Parathyroid adenoma (tissue), 2 donors: ENCODE data around the gene DHX30.

ENCODE experiments used
- H2AFZ ChIP-seq: fragments of 300-600 bp; sonication (generic); one replicate; pipeline ENCODE4 v1.7.0; 2017; ENCODE audit warnings: antibody characterized with exemption, mild to moderate bottlenecking
- H3K27ac ChIP-seq: fragments of 300-600 bp; sonication (generic); one replicate; pipeline ENCODE4 v1.7.0; 2017
- H3K27me3 ChIP-seq: fragments of 300-600 bp; sonication (generic); one replicate; pipeline ENCODE4 v1.7.0; 2017; ENCODE audit warnings: low read length; ENCODE audit not compliant: control insufficient read depth, insufficient read depth
- H3K36me3 ChIP-seq: fragments of 300-600 bp; sonication (generic); one replicate; pipeline ENCODE4 v1.7.0; 2017; ENCODE audit warnings: low read length; ENCODE audit not compliant: control insufficient read depth, insufficient read depth
- H3K4me1 ChIP-seq: fragments of 300-600 bp; sonication (generic); one replicate; pipeline ENCODE4 v1.7.0; 2017; ENCODE audit warnings: control low read depth
- H3K4me2 ChIP-seq: fragments of 300-600 bp; sonication (generic); one replicate; pipeline ENCODE4 v1.7.0; 2017; ENCODE audit warnings: low read length
- H3K4me3 ChIP-seq: fragments of 300-600 bp; sonication (generic); one replicate; pipeline ENCODE4 v1.7.0; 2017; ENCODE audit warnings: low read depth, low read length
- H3K79me2 ChIP-seq: fragments of 300-600 bp; sonication (generic); one replicate; pipeline ENCODE4 v1.7.0; 2017; ENCODE audit warnings: control low read depth
- H3K9ac ChIP-seq: fragments of 300-600 bp; sonication (generic); one replicate; pipeline ENCODE4 v1.7.0; 2017; ENCODE audit warnings: mild to moderate bottlenecking
- H3K9me3 ChIP-seq: fragments of 300-600 bp; sonication (generic); one replicate; pipeline ENCODE4 v1.7.0; 2017; ENCODE audit warnings: low read length; ENCODE audit not compliant: control insufficient read depth
- CTCF ChIP-seq: fragments of 300-600 bp; sonication (generic); IDR thresholded peaks from one replicate; pipeline ENCODE4 v1.7.0; 2017; ENCODE audit warnings: antibody characterized with exemption, mild to moderate bottlenecking
- donor health status: primary hyperparathyroidism.

The DHX30 gene

GRCh38 chr3:47791193-47791855, 11.6 kb upstream of the DHX30 start:
- H3K4me2 ChIP-seq, result no peak overlapping the region
- H3K4me1 ChIP-seq, result no peaks in the 10 kb centered on the region
- H3K79me2 ChIP-seq, result no peaks in the 10 kb centered on the region
- H3K27ac ChIP-seq, result no peak overlapping the region
- no peak overlapping the region for H3K4me3 ChIP-seq
- H3K9ac ChIP-seq, result no peak overlapping the region
- no peak overlapping the region for H2AFZ ChIP-seq
- H3K36me3 ChIP-seq, result no peaks in the 10 kb centered on the region
- H3K9me3 ChIP-seq, result no peaks in the 10 kb centered on the region
- no peaks in the 10 kb centered on the region for H3K27me3 ChIP-seq
- no peak for TF ChIP-seq CTCF

GRCh38 chr3:47792699-47793098, 10.2 kb upstream of the DHX30 start:
- no peak overlapping the region for H2AFZ ChIP-seq
- no peak for TF ChIP-seq CTCF
- no peaks in the 10 kb centered on the region for H3K9me3 ChIP-seq
- H3K4me1 ChIP-seq, result no peaks in the 10 kb centered on the region
- H3K27me3 ChIP-seq, result no peaks in the 10 kb centered on the region
- H3K9ac ChIP-seq, result no peak overlapping the region
- no peak overlapping the region for H3K27ac ChIP-seq
- H3K79me2 ChIP-seq, result no peaks in the 10 kb centered on the region
- H3K36me3 ChIP-seq, result no peaks in the 10 kb centered on the region
- no peak overlapping the region for H3K4me2 ChIP-seq
- H3K4me3 ChIP-seq, result no peak overlapping the region

GRCh38 chr3:47794544-47794943, 8.4 kb upstream of the DHX30 start:
- no peak for TF ChIP-seq CTCF
- Histone ChIP-seq H3K9ac (no peak overlapping the region), H3K27ac (no peak overlapping the region), H3K4me2 (no peak overlapping the region), H3K9me3 (no peaks in the 10 kb centered on the region), H3K27me3 (no peaks in the 10 kb centered on the region), H3K36me3 (no peaks in the 10 kb centered on the region), H3K4me3 (no peak overlapping the region), H2AFZ (no peak overlapping the region), H3K4me1 (no peaks in the 10 kb centered on the region), H3K79me2 (no peaks in the 10 kb centered on the region)

- peaks cover 4% of the 10 kb centered on the region for H3K4me1 ChIP-seq
- TF ChIP-seq CTCF, result no peak
- H3K4me3 ChIP-seq, result no peak overlapping the region
- H2AFZ ChIP-seq, result no peak overlapping the region
- peaks cover 12% of the 10 kb centered on the region for H3K79me2 ChIP-seq
- no peak overlapping the region for H3K4me2 ChIP-seq
- H3K9me3 ChIP-seq, result no peaks in the 10 kb centered on the region
- H3K27ac ChIP-seq, result no peak overlapping the region
- H3K36me3 ChIP-seq, result no peaks in the 10 kb centered on the region
- no peak overlapping the region for H3K9ac ChIP-seq
- no peaks in the 10 kb centered on the region for H3K27me3 ChIP-seq
These were observed 3.2 kb upstream of the DHX30 start for GRCh38 chr3:47799733-47800132.

- H3K4me3 ChIP-seq, result peak overlapping the region; percentile 95
- no peaks in the 10 kb centered on the region for H3K36me3 ChIP-seq
- H3K4me1 ChIP-seq, result peaks cover 4% of the 10 kb centered on the region
- H3K9me3 ChIP-seq, result no peaks in the 10 kb centered on the region
- H3K9ac ChIP-seq, result peak overlapping the region; percentile 55
- TF ChIP-seq CTCF, result no peak
- peaks cover 32% of the 10 kb centered on the region for H3K79me2 ChIP-seq
- H3K27me3 ChIP-seq, result no peaks in the 10 kb centered on the region
- peak overlapping the region; percentile 90 for H2AFZ ChIP-seq
- peak overlapping the region; percentile 77 for H3K27ac ChIP-seq
- peak overlapping the region; percentile 100 for H3K4me2 ChIP-seq
These were observed 615 bp downstream of the DHX30 start for GRCh38 chr3:47803480-47804025.
